Tibial nerve (tissue), 4 donors: ENCODE data around the gene CDC123. TPM values are rescaled to one million over a fixed set of nuclear protein-coding genes. Genes with fewer than 3 reads are reported as not detected.

ENCODE experiments used
- DNase-seq, 2 donors: peaks; one replicate each; pipeline ENCODE4 v3.0.0-alpha.2; 2019; ENCODE audit warnings: low spot score in 2 of 2
- H3K27ac ChIP-seq, 4 donors: fragments of 200-600 bp; sonication (generic) in 3 of 4; one replicate each; pipeline ENCODE4 v1.5.1; 2017 to 2019; ENCODE audit warnings: mild to moderate bottlenecking in 1 of 4
- H3K27me3 ChIP-seq, 2 donors: fragments of 200-600 bp; sonication (generic) in 1 of 2; one replicate each; pipeline versions ENCODE4 v1.5.1 to v1.6.0; 2017 to 2019
- H3K36me3 ChIP-seq, 3 donors: fragments of 200-600 bp; sonication (generic); one replicate each; pipeline ENCODE4 v1.5.1; 2018 to 2019
- H3K4me1 ChIP-seq, 4 donors: fragments of 200-600 bp; sonication (generic) in 3 of 4; one replicate each; pipeline ENCODE4 v1.5.1; 2017 to 2019
- H3K4me3 ChIP-seq, 4 donors: fragments of 200-600 bp; sonication (generic) in 3 of 4; one replicate each; pipeline ENCODE4 v1.5.1; 2017 to 2019; ENCODE audit warnings: mild to moderate bottlenecking in 1 of 4, moderate library complexity in 1 of 4
- H3K9me3 ChIP-seq, 4 donors: fragments of 200-600 bp; sonication (generic) in 3 of 4; one replicate each; pipeline ENCODE4 v1.5.1; 2017 to 2019
- CTCF ChIP-seq, 5 experiments: fragments of 200-600 bp in 3 of 5; fragments of 450-650 bp in 2 of 5; sonication (generic) in 3 of 5; IDR thresholded peaks; one replicate each; pipeline ENCODE4 v1.5.1; 2016 to 2019; ENCODE audit warnings: antibody characterized with exemption in 5 of 5, mild to moderate bottlenecking in 3 of 5, moderate library complexity in 2 of 5
- EP300 ChIP-seq, 2 donors: sonication (generic); formaldehyde crosslinking; IDR thresholded peaks; one replicate each; pipeline ENCODE4 v1.6.1; 2017; ENCODE audit warnings: antibody characterized with exemption in 2 of 2, mild to moderate bottlenecking in 1 of 2
- POLR2A ChIP-seq, 2 donors: fragments of 450-650 bp; IDR thresholded peaks; one replicate each; pipeline ENCODE4 v1.6.1; 2017; ENCODE audit warnings: antibody characterized with exemption in 2 of 2, mild to moderate bottlenecking in 2 of 2, moderate library complexity in 2 of 2
- WGBS, 2 donors: methylation state at CpG; one replicate each; pipeline ENCODE4 v1.1.5; 2018; 5-methylcytosine and 5-hydroxymethylcytosine counted together
- total RNA-seq, 4 donors: library from RNA; depleted of rRNA; stranded (reverse); fragments of >200 nt; gene quantifications; one replicate each; pipeline ENCODE4 v1.1.0, GENCODE V29; 2016

Gene CDC123
- total RNA-seq, 4 donors from 2014 or later = 32.7 to 80.0 (median 37.7) TPM

- Histone ChIP-seq H3K4me1 (peaks cover 0 to 33% (median 15%) of the 10 kb centered on the region in 4 donors), H3K4me3 (no peak overlapping the region), H3K27ac (no peak overlapping the region), H3K9me3 (no peaks in the 10 kb centered on the region), H3K36me3 (peaks cover 0 to 27% (median 0%) of the 10 kb centered on the region in 3 donors), H3K27me3 (no peaks in the 10 kb centered on the region)
- TF ChIP-seq CTCF (IDR thresholded peaks at IDR 0.05) (no peak), POLR2A (IDR thresholded peaks at IDR 0.05) (no peak), EP300 (IDR thresholded peaks at IDR 0.05) (no peak)
- 86 to 96% methylated on average over 10 of the region's 10 CpGs for WGBS, 2 donors
- DNase-seq = no peak
These were observed 6.6 kb upstream of the CDC123 start for GRCh38 chr10:12189426-12189825.

GRCh38 chr10:12191715-12192114 is 4.3 kb upstream of the CDC123 start:
- peaks cover 0 to 4% (median 0%) of the 10 kb centered on the region in 3 donors for H3K36me3 ChIP-seq
- TF ChIP-seq EP300 (IDR thresholded peaks at IDR 0.05) = no peak
- TF ChIP-seq CTCF (IDR thresholded peaks at IDR 0.05) = no peak
- no peak for TF ChIP-seq POLR2A (IDR thresholded peaks at IDR 0.05)
- H3K4me1 ChIP-seq = peaks cover 0 to 38% (median 21%) of the 10 kb centered on the region in 4 donors
- no peak overlapping the region for H3K4me3 ChIP-seq
- 30 to 41% methylated on average over 3 of the region's 3 CpGs for WGBS, 2 donors
- H3K9me3 ChIP-seq = no peaks in the 10 kb centered on the region
- DNase-seq = no peak
- no peaks in the 10 kb centered on the region for H3K27me3 ChIP-seq
- peak overlapping the region in 1 of 4 donors; percentile 36 for H3K27ac ChIP-seq

- Histone ChIP-seq H3K4me3 (no peak overlapping the region), H3K4me1 (peaks cover 0 to 53% (median 33%) of the 10 kb centered on the region in 4 donors), H3K9me3 (no peaks in the 10 kb centered on the region), H3K36me3 (no peaks in the 10 kb centered on the region), H3K27me3 (no peaks in the 10 kb centered on the region), H3K27ac (peak overlapping the region in 2 of 4 donors; percentile 8 to 54)
- WGBS, 2 donors = 75 to 78% methylated on average over 5 of the region's 5 CpGs
- no peak for TF ChIP-seq POLR2A (IDR thresholded peaks at IDR 0.05)
- no peak for TF ChIP-seq EP300 (IDR thresholded peaks at IDR 0.05)
- TF ChIP-seq CTCF (IDR thresholded peaks at IDR 0.05) = no peak
- no peak for DNase-seq
These were observed 2.8 kb upstream of the CDC123 start for GRCh38 chr10:12193193-12193592.

GRCh38 chr10:12194752-12195271 is 1.2 kb upstream of the CDC123 start:
- Histone ChIP-seq H3K4me1 (peaks cover 0 to 64% (median 33%) of the 10 kb centered on the region in 4 donors), H3K27ac (peak overlapping the region in 3 of 4 donors; percentile 86 to 97 (median 93)), H3K36me3 (peaks cover 0 to 12% (median 0%) of the 10 kb centered on the region in 3 donors), H3K27me3 (no peaks in the 10 kb centered on the region), H3K9me3 (no peaks in the 10 kb centered on the region), H3K4me3 (peak overlapping the region; percentile 50 to 90 (median 76))
- TF ChIP-seq POLR2A (IDR thresholded peaks at IDR 0.05) (no peak), EP300 (IDR thresholded peaks at IDR 0.05) (peak in 1 of 2 donors; percentile 5)
- 2 to 4% methylated on average over 27 of the region's 27 CpGs for WGBS, 2 donors
- DNase-seq = peak in 1 of 2 donors; percentile 26

GRCh38 chr10:12195281-12195602 is 746 bp upstream of the CDC123 start:
- Histone ChIP-seq H3K9me3 (no peaks in the 10 kb centered on the region), H3K36me3 (peaks cover 0 to 15% (median 0%) of the 10 kb centered on the region in 3 donors), H3K4me3 (peak overlapping the region; percentile 50 to 90 (median 76)), H3K27ac (peak overlapping the region; percentile 69 to 97 (median 90)), H3K4me1 (peaks cover 0 to 64% (median 33%) of the 10 kb centered on the region in 4 donors), H3K27me3 (no peaks in the 10 kb centered on the region)
- TF ChIP-seq POLR2A (IDR thresholded peaks at IDR 0.05) (no peak), EP300 (IDR thresholded peaks at IDR 0.05) (no peak), CTCF (IDR thresholded peaks at IDR 0.05) (no peak)
- no peak for DNase-seq
- 0 to 1% methylated on average over 12 of the region's 12 CpGs for WGBS, 2 donors
